ENCODE data around the gene GLMP. TPM values are rescaled to one million over a fixed set of nuclear protein-coding genes. Genes with fewer than 3 reads are reported as not detected.

GLMP gene
- total RNA-seq, 8 experiments from 2014 or later = 16.3 to 138 (median 33.0) TPM

GRCh38 chr1:156259805-156260204, 35.7 kb downstream of the GLMP start:
- 56 to 100% (median 94%) methylated on average over 1 to 3 of the region's 3 CpGs; no CpG with 5 or more reads in 3 of the 10 experiments for WGBS, 10 experiments
- Histone ChIP-seq H3K27ac (no peak overlapping the region), H3K4me3 (no peak overlapping the region), H3K4me1 (replicated peaks in 1 of 2) (no peaks in the 10 kb centered on the region)
- in situ Hi-C loops (cut with MboI; ENCODE audit: low pct_unique_long_range_greater_than_20kb in 2 of 9, low sequenced_read_pairs in 9 of 9, unreplicated experiment in 9 of 9) = no loop called here
- ATAC-seq (replicated peaks in 6 of 8) = no peak

GRCh38 chr1:156258859-156259258, 36.6 kb downstream of the GLMP start:
- Histone ChIP-seq H3K4me1 (replicated peaks in 1 of 2) (no peaks in the 10 kb centered on the region), H3K27ac (no peak overlapping the region), H3K4me3 (no peak overlapping the region)
- ATAC-seq (replicated peaks in 6 of 8) = peak in 1 of 8 experiments; percentile 12
- WGBS, 10 experiments = 80 to 100% methylated on average over 1 to 6 of the region's 8 CpGs; no CpG with 5 or more reads in 8 of the 10 experiments
- in situ Hi-C loops (cut with MboI; ENCODE audit: low pct_unique_long_range_greater_than_20kb in 2 of 9, low sequenced_read_pairs in 9 of 9, unreplicated experiment in 9 of 9) = no loop called here

DNA sequence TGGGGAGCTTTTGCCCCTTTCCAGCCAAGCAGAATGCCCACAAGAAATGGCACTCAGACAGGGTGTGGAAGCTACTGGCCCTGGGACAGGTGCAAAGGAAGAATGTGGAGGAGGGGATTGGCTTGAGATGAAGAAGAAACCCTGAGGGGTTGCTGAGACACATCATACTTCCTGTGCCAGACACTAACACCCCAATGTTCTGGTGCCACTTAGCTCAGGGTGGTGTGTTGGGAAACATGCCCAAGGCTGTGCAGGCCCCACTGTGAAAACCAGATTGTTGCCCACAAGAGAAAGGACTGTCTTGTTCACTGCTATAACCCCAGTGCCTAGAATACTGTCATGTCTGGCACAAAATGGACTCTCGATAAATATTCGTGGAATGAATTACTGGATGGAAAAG, 37.8 kb downstream of the GLMP start:
- no peak overlapping the region for H3K27ac ChIP-seq
- in situ Hi-C loops (cut with MboI; ENCODE audit: low pct_unique_long_range_greater_than_20kb in 2 of 9, low sequenced_read_pairs in 9 of 9, unreplicated experiment in 9 of 9) = no loop called here
- no peaks in the 10 kb centered on the region for H3K4me1 ChIP-seq (replicated peaks in 1 of 2)
- WGBS, 10 experiments = 51 to 100% (median 93%) methylated on average over 1 to 2 of the region's 2 CpGs; no CpG with 5 or more reads in 4 of the 10 experiments
- no peak for ATAC-seq (replicated peaks in 6 of 8)
- no peak overlapping the region for H3K4me3 ChIP-seq

DNA sequence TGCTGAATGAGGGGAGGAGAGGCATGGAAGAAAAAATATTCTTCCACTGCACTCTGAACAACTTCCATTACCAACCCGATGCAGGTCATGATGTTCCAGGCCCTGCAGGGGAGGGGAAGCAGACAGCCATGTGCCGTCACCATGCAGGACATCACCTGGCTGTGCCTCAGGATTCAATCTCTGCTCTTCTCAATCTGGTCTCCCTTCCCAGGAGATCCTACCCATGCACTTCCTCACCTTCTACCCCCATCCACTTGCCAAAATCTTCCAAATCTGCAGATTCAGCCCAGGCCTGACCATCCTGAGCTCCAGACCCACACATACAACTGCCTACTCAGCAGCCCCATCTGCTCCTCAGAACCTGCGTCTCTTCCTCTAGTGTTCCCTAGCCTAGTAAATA, 41.8 kb downstream of the GLMP start:
- Histone ChIP-seq H3K4me1 (replicated peaks in 1 of 2) (no peaks in the 10 kb centered on the region), H3K27ac (no peak overlapping the region), H3K4me3 (no peak overlapping the region)
- no peak for ATAC-seq (replicated peaks in 6 of 8)
- WGBS, 10 experiments = 80 to 100% (median 96%) methylated on average over 1 to 3 of the region's 3 CpGs; no CpG with 5 or more reads in 4 of the 10 experiments
- in situ Hi-C loops (cut with MboI; ENCODE audit: low pct_unique_long_range_greater_than_20kb in 2 of 9, low sequenced_read_pairs in 9 of 9, unreplicated experiment in 9 of 9) = no loop called here

DNA sequence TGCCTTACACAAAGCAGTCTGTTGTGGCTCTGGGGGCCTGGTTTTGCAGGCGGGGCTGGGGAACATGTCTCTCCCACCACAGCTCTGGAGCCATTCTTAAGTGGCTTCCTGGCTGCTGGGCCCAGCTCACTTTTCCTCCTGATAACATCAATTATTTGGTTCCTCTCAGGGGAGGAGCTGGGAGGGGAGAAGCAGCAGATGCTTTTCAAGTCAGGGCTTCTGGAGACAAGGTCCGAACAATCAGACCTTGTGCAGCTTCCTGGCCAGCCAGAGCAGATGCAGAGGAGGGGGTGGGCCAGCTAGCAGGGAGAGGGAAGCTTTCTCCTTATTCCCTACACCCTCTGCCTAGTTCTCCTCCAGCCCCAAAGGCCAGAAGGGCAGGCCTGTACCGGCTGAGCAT, 44.0 kb downstream of the GLMP start:
- WGBS, 10 experiments = 0 to 100% (median 79%) methylated on average over 1 to 3 of the region's 3 CpGs; no CpG with 5 or more reads in 7 of the 10 experiments
- Histone ChIP-seq H3K4me1 (replicated peaks in 1 of 2) (peaks cover 0 to 8% of the 10 kb centered on the region in 2 donors), H3K27ac (no peak overlapping the region), H3K4me3 (no peak overlapping the region)
- in situ Hi-C loops (cut with MboI; ENCODE audit: low pct_unique_long_range_greater_than_20kb in 2 of 9, low sequenced_read_pairs in 9 of 9, unreplicated experiment in 9 of 9) = no loop called here
- no peak for ATAC-seq (replicated peaks in 6 of 8)

DNA sequence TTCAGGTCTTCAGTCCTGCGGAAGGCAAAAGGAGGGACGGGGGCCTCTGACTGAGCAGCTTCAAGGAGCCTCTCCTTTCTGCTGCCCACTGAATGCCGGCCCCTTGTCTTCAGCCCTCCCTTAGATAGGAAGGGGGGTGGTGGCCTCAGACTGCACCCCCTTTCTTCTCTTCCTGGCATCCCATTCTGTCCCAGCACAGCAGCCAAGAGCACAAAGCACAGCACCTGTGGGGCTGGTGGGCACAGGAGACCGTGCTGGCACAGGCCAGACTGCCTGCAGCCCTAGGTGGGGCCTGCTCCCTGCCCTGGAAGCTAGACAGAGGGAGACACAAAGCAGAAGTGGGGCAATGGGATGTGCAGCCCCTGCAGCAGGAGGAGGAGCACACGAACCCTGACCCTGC, 45.9 kb downstream of the GLMP start:
- peaks cover 0 to 8% of the 10 kb centered on the region in 2 donors for H3K4me1 ChIP-seq (replicated peaks in 1 of 2)
- 71 to 91% (median 88%) methylated on average over 1 to 4 of the region's 5 CpGs; no CpG with 5 or more reads in 6 of the 10 experiments for WGBS, 10 experiments
- no peak for ATAC-seq (replicated peaks in 6 of 8)
- no peak overlapping the region for H3K27ac ChIP-seq
- in situ Hi-C loops (cut with MboI; ENCODE audit: low pct_unique_long_range_greater_than_20kb in 2 of 9, low sequenced_read_pairs in 9 of 9, unreplicated experiment in 9 of 9) = loop anchor here in 3 of 9 experiments (25.0 kb wide), 2 partner anchors 112 to 162 kb away; partner anchors contain the start of gene MEX3A (in 2 of the 3)
- no peak overlapping the region for H3K4me3 ChIP-seq

- no CpG with 5 or more reads among the region's 4 CpGs for WGBS, 10 experiments
- peaks cover 0 to 8% of the 10 kb centered on the region in 2 donors for H3K4me1 ChIP-seq (replicated peaks in 1 of 2)
- in situ Hi-C loops (cut with MboI; ENCODE audit: low pct_unique_long_range_greater_than_20kb in 2 of 9, low sequenced_read_pairs in 9 of 9, unreplicated experiment in 9 of 9) = loop anchor here in 3 of 9 experiments (25.0 kb wide), 2 partner anchors 111 to 161 kb away; partner anchors contain the start of gene MEX3A (in 2 of the 3)
Observed at GRCh38 chr1:156248323-156248683, 47.2 kb downstream of the GLMP start.

GRCh38 chr1:156247460-156248322, 47.8 kb downstream of the GLMP start, which contains the start of gene PAQR6:
PAQR6 (minus strand) TSS chr1:156248056; CDS start chr1:156246731, 1,325 bp downstream.
- in situ Hi-C loops (cut with MboI; ENCODE audit: low pct_unique_long_range_greater_than_20kb in 2 of 9, low sequenced_read_pairs in 9 of 9, unreplicated experiment in 9 of 9) = loop anchor here in 3 of 9 experiments (25.0 kb wide), 2 partner anchors 110 to 160 kb away; partner anchors contain the start of gene MEX3A (in 2 of the 3)
- no peak within 1 kb of the TSS for H3K4me3 ChIP-seq
- ATAC-seq (replicated peaks in 6 of 8) = peak; percentile 7 to 91 (median 84)
- WGBS, 10 experiments = 19 to 92% (median 65%) methylated on average over 1 to 5 of the region's 16 CpGs; no CpG with 5 or more reads in 5 of the 10 experiments
- peaks cover 0 to 8% of the 10 kb centered on the region in 2 donors for H3K4me1 ChIP-seq (replicated peaks in 1 of 2)
- peak within 1 kb of the TSS in 1 of 2 donors; percentile 3 for H3K27ac ChIP-seq

More at GRCh38 chr1:156248323-156248683, 47.2 kb downstream of the GLMP start:
- no peak for ATAC-seq (replicated peaks in 6 of 8)
- H3K4me3 ChIP-seq = no peak overlapping the region
- no peak overlapping the region for H3K27ac ChIP-seq

GRCh38 chr1:156246781-156247459, 48.6 kb downstream of the GLMP start:
- ATAC-seq (replicated peaks in 6 of 8) = peak in 3 of 8 experiments; percentile 22 to 64 (median 60)

GRCh38 chr1:156246241-156246780, 49.2 kb downstream of the GLMP start:
- no peak for ATAC-seq (replicated peaks in 6 of 8)
- peaks cover 0 to 8% of the 10 kb centered on the region in 2 donors for H3K4me1 ChIP-seq (replicated peaks in 1 of 2)
- no peak overlapping the region for H3K4me3 ChIP-seq
- WGBS, 10 experiments = 62 to 84% (median 80%) methylated on average over 1 to 8 of the region's 10 CpGs; no CpG with 5 or more reads in 6 of the 10 experiments
- no peak overlapping the region for H3K27ac ChIP-seq
- in situ Hi-C loops (cut with MboI; ENCODE audit: low pct_unique_long_range_greater_than_20kb in 2 of 9, low sequenced_read_pairs in 9 of 9, unreplicated experiment in 9 of 9) = loop anchor here in 3 of 9 experiments (25.0 kb wide), 2 partner anchors 109 to 159 kb away; partner anchors contain the start of gene MEX3A (in 2 of the 3)

More at GRCh38 chr1:156246781-156247459, 48.6 kb downstream of the GLMP start:
- H3K27ac ChIP-seq = no peak overlapping the region
- peaks cover 0 to 8% of the 10 kb centered on the region in 2 donors for H3K4me1 ChIP-seq (replicated peaks in 1 of 2)
- no peak overlapping the region for H3K4me3 ChIP-seq
- in situ Hi-C loops (cut with MboI; ENCODE audit: low pct_unique_long_range_greater_than_20kb in 2 of 9, low sequenced_read_pairs in 9 of 9, unreplicated experiment in 9 of 9) = loop anchor here in 3 of 9 experiments (25.0 kb wide), 2 partner anchors 110 to 160 kb away; partner anchors contain the start of gene MEX3A (in 2 of the 3)
- WGBS, 10 experiments = 38 to 92% (median 80%) methylated on average over 1 to 6 of the region's 16 CpGs; no CpG with 5 or more reads in 5 of the 10 experiments

- in situ Hi-C loops (cut with MboI; ENCODE audit: low pct_unique_long_range_greater_than_20kb in 2 of 9, low sequenced_read_pairs in 9 of 9, unreplicated experiment in 9 of 9) = loop anchor here in 3 of 9 experiments (25.0 kb wide), 2 partner anchors 108 to 158 kb away; partner anchors contain the start of gene MEX3A (in 2 of the 3)
- Histone ChIP-seq H3K27ac (no peak overlapping the region), H3K4me3 (no peak overlapping the region), H3K4me1 (replicated peaks in 1 of 2) (peaks cover 0 to 8% of the 10 kb centered on the region in 2 donors)
- peak in 4 of 8 experiments; percentile 6 to 51 (median 20) for ATAC-seq (replicated peaks in 6 of 8)
- WGBS, 10 experiments = 14 to 56% (median 18%) methylated on average over 8 to 45 of the region's 69 CpGs; no CpG with 5 or more reads in 6 of the 10 experiments
Observed at GRCh38 chr1:156245451-156246232, 49.8 kb downstream of the GLMP start.

Data from motor neuron (in vitro differentiated cells).